GM12891 (cell line): ENCODE measurements around the gene CAB39.

Experiments used
- POLR2A ChIP-seq: IDR thresholded peaks from 2 replicates; pipeline ENCODE4 v1.6.1; 2011; ENCODE audit warnings: low read depth, low read length, control low read depth
- POLR2AphosphoS5 ChIP-seq: IDR thresholded peaks from 2 replicates; pipeline ENCODE4 v1.6.1; 2011; ENCODE audit warnings: low read depth, low read length, control low read depth
- POU2F2 ChIP-seq: IDR thresholded peaks from 2 replicates; pipeline ENCODE4 v1.6.1; 2011; ENCODE audit warnings: low read depth, mild to moderate bottlenecking, control low read depth, low read length, moderate library complexity
- TAF1 ChIP-seq: IDR thresholded peaks from 2 replicates; pipeline ENCODE4 v1.6.1; 2011; ENCODE audit warnings: low read depth, low read length, control low read depth

- TF ChIP-seq POLR2A, result no peak
- no peak for TF ChIP-seq POLR2AphosphoS5
- no peak for TF ChIP-seq POU2F2
- no peak for TF ChIP-seq TAF1
Measured at GRCh38 chr2:230708204-230708603, 4.4 kb upstream of the CAB39 start.
